HT-29 (cell line): ENCODE data around the gene ISX. TPM values are rescaled to one million over a fixed set of nuclear protein-coding genes. Genes with fewer than 3 reads are reported as not detected.

Experiments used
- DNase-seq: peaks from one replicate; pipeline ENCODE4 v3.0.0-alpha.2; 2015; ENCODE audit warnings: low spot score
- total RNA-seq: library from RNA; depleted of rRNA; stranded (reverse); fragments of >200 nt; shearing (Covaris generic); gene quantifications from 2 replicates; pipeline ENCODE4 v1.2.3, GENCODE V29; 2014; rRNA removed

ISX gene
- total RNA-seq, 1 experiment from 2014 or later: not detected

GRCh38 chr22:35109616-35110015 is 43.7 kb downstream of the ISX start:
- DNase-seq: no peak

- no peak for DNase-seq
These were observed 45.3 kb downstream of the ISX start for GRCh38 chr22:35111244-35111643.

- DNase-seq: no peak
These were observed 47.4 kb downstream of the ISX start for GRCh38 chr22:35113341-35113740.

- no peak for DNase-seq
These were observed 48.4 kb downstream of the ISX start for GRCh38 chr22:35114131-35114980.

- no peak for DNase-seq
These were observed 49.6 kb downstream of the ISX start for GRCh38 chr22:35115515-35115914.

DNA sequence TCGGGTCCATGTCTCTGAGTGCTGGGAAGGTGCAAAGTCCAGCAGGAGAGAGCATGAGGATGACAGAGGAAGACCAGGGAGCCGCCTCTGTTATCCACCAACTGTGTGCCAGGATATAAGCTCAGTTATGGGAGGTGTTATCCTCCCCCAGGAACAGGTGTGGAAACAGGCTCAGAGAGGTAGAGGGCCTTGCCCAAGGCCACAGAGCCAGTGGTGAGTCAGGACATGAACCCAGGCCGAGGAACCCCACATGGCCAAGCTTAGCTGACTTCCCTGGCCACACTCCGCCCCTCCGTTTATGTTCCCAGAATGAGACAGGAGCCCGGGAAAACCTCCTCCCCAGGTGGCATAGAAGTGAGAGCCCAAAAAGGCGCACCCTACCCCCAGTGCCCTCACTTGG is 50.3 kb downstream of the ISX start:
- DNase-seq: no peak

DNA sequence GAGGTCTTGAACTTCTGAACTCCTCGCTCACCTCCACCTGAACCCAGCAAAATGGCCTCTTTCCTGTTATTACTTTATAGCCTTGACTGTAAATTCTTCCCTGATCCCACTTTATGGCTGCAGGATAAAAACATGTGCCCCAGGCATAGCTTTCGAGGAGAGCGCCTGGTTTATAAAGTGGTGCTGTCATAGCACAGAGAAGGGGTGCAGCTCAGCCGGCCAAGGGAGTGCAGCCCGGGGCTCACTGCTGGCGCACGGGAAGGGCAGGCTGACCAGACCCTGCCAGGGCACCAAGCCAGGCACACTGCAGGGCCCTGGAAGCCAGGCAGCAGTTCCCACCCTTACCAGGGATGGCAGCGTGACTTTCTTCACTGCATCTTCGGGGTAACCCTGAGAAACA is 50.9 kb downstream of the ISX start:
- no peak for DNase-seq

DNA sequence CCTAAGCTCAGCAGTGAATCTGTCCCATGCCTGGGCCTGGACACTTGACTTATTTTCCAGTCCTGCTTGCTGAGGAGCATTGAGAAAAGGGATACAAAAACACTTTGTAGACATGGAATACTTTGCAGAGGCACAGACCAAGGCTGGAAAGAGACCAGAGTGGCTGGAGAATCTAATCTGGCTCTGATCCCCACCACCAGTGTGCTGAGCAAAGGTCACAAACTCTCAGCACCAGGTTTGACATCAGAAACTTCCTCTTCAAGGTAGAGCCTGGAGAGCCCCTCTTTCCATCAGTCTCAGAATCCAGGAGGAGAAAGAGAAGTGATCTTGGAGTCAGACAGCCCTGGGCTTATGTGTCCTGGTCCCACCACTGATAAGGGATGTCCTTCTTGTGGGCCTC is 53.5 kb downstream of the ISX start:
- no peak for DNase-seq

DNA sequence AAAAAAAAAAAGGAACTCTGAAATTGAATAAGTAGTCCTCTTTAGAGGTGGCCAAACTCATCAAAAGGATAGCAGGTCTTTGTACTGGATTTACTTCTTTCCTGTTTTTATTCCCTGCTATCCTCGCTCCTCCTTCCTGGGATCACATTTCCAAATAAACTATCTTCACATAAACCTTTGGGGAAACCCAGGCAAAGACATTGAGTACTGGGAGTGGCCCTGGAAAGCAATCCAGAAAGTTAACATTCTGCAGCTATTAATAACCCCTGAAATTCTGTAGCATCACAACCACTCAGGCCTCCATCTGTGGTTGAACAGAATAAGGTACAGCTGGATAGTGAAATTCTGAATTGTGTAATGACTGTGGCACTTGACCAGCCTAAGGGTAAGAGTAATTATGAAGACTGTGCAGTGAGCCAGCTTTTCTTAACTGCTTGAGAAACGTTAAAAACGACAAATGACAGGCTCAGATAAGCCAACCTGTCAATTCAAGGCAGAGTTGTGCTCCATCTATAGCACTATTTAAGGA is 58.8 kb downstream of the ISX start:
- no peak for DNase-seq

- no peak for DNase-seq
These were observed 61.0 kb downstream of the ISX start for GRCh38 chr22:35126993-35127392.

- DNase-seq: no peak
These were observed 62.7 kb downstream of the ISX start for GRCh38 chr22:35128637-35129036.

DNA sequence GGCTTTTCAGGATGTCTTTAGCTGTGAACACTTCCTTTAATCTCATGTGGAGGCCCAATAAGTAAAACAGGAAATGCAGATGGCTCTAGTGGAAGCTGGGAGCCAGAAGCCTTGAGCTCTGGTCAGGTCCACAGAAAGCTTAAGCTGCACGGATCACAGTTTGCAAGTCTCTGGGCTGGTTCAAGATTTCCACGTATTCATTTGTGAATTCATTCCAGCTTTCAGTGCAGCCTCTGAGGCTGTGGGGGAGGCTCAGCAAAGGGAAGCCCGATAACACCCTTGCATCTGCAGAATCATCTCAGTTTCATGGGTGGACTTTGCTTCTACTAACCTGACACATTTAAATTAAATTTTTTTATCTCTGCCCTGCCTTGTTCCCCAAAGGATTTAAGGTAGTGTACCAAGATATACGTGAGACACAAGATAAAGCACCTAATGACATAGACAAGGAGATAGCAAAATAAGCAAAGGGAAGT is 65.6 kb downstream of the ISX start:
- no peak for DNase-seq

DNA sequence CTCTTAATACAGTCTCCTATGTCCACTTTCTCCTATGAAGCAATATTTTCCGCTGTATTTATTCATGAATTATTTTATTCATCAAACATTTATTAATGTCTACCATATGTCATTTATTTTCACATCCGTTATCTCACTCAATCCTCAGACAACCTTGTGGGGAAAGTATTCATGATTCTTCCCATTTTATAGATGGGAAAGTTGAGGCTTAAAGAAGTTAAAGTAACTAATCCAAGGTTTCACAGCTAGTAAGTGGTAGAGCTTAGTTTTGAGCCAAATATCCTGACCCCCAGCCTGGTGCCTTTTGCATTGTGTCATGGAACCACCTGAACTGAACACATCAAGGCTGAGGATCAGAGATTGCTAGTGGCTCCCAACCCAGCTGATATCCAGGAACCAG is 66.6 kb downstream of the ISX start:
- no peak for DNase-seq

DNA sequence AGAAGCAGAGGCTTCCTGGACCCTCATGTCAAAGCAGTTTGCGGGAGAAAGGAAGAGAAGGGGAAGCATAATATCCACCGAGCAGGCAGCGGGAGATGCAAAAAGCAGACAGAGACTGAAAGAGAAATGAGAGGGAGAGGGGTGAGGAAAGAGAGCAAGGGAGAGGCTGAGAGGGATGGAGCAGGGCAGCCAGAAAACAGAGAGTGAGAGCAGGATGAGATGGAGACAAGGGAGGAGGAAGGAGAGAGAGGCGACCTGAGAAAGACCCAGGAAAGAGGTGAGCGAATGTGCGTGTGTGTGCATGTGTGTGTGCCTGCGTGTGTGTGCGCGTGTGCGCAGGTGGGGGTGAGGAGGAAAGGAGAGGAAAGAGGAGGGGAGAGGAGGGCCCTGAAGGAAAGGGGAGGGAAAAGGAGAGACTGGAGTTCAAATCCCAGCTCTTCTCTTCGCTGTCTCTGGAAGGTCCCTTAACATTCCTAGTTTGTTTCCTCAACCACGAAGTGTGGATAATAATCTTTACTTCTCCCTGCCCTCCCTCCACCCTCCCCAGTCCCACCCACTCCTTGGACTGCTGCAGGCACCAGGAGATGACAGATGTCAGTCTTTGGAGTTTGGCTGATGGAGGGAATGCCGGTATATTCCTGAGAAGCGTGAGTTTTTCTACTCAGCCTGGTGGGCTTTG is 67.9 kb downstream of the ISX start:
- no peak for DNase-seq

- DNase-seq: no peak
These were observed 68.7 kb downstream of the ISX start for GRCh38 chr22:35134637-35135036.

- DNase-seq: no peak
These were observed 69.2 kb downstream of the ISX start for GRCh38 chr22:35135165-35135564.

Other genes starting within 250 kb of the ISX start
- 7.0 and 8.1 TPM in 2 replicates for gene HMGXB4, start 191.3 kb downstream of the ISX start, total RNA-seq
- gene TOM1, start 233.7 kb downstream of the ISX start, total RNA-seq: 32.4 and 34.9 TPM in 2 replicates